GM18505 (cell line): ENCODE results near the gene RNGTT.

Source experiments
- ATAC-seq: cut with Tn5 transposase; IDR thresholded peaks from one replicate; pipeline ENCODE4 v1.9.1; 2021; ENCODE audit not compliant: unreplicated experiment
- POLR2A ChIP-seq: IDR thresholded peaks from 4 replicates; pipeline ENCODE4 v1.6.1; 2011; ENCODE audit warnings: borderline replicate concordance; ENCODE audit not compliant: insufficient read depth, insufficient read length; ENCODE audit errors: extremely low read depth

Gene RNGTT

GRCh38 chr6:88877893-88878292 is 85.5 kb downstream of the RNGTT start:
- TF ChIP-seq POLR2A: no peak
- no peak for ATAC-seq

- no peak for ATAC-seq
These were observed 90.5 kb downstream of the RNGTT start for GRCh38 chr6:88872962-88873361.

GRCh38 chr6:88871498-88871897 is 91.9 kb downstream of the RNGTT start:
- no peak for TF ChIP-seq POLR2A
- ATAC-seq: no peak

More at GRCh38 chr6:88872962-88873361, 90.5 kb downstream of the RNGTT start:
- TF ChIP-seq POLR2A: no peak

GRCh38 chr6:88870717-88871330 is 92.6 kb downstream of the RNGTT start:
- TF ChIP-seq POLR2A: no peak
- ATAC-seq: no peak

GRCh38 chr6:88869263-88870020 is 94.0 kb downstream of the RNGTT start:
- no peak for ATAC-seq
- no peak for TF ChIP-seq POLR2A

- no peak for ATAC-seq
- TF ChIP-seq POLR2A: no peak
These were observed 95.3 kb downstream of the RNGTT start for GRCh38 chr6:88867841-88868731.

GRCh38 chr6:88866856-88867255 is 96.6 kb downstream of the RNGTT start:
- no peak for ATAC-seq
- no peak for TF ChIP-seq POLR2A

- no peak for TF ChIP-seq POLR2A
- ATAC-seq: no peak
These were observed 98.1 kb downstream of the RNGTT start for GRCh38 chr6:88865275-88865674.

- ATAC-seq: no peak
- no peak for TF ChIP-seq POLR2A
These were observed 98.9 kb downstream of the RNGTT start for GRCh38 chr6:88864359-88865054.

- ATAC-seq: no peak
These were observed 103.1 kb downstream of the RNGTT start for GRCh38 chr6:88860310-88860709.

GRCh38 chr6:88858455-88858854 is 105.0 kb downstream of the RNGTT start:
- ATAC-seq: no peak
- TF ChIP-seq POLR2A: no peak

More at GRCh38 chr6:88860310-88860709, 103.1 kb downstream of the RNGTT start:
- TF ChIP-seq POLR2A: no peak

GRCh38 chr6:88856566-88856965 is 106.9 kb downstream of the RNGTT start:
- ATAC-seq: no peak
- no peak for TF ChIP-seq POLR2A
